Measurements from ENCODE around the gene ARHGEF10L.
A peak's percentile ranks its signal among the peaks of the same experiment; 100 is the strongest.
"Not testable (repeated sequence)": the region's sequence is repeated elsewhere in the genome, so short reads cannot be mapped to it uniquely, and the experiment has no call there.

The ARHGEF10L gene

GRCh38 chr1:17539477-17540254 is at the start of gene ARHGEF10L:
Gene ARHGEF10L (plus strand): TSS chr1:17539698. CDS start chr1:17580596, 40,898 bp downstream.
- DNase-seq, result no peak

DNA sequence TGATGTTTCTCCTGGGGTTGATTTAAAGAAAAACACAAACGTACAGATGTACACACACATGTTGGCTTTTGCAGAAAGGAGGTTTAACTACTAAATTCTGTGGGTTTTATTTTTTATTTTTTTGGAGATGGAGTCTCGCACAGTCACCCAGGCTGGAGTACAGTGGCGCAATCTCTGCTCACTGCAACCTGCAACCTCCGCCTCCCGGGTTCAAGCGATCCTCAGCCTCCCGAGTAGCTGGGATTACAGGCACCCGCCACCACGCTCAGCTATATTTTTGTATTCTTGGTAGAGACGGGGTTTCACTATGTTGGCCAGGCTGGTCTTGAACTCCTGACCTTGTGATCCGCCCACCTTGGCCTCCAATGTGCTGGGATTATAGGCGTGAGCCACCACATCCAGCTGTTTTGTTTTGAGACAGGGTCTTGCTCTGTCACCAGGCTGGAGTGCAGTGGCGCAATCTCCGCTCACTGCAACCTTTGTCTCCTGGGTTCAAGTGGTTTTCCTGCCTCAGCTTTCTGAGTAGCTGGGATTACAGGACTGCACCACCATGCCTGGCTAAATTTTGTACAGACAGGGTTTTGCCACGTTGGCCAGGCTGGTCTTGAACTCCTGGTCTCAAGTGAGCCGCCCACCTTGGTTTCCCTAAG is 49.6 kb upstream of the ARHGEF10L start:
- DNase-seq, result not testable (repeated sequence)

- not testable (repeated sequence) for DNase-seq
Observed at GRCh38 chr1:17490667-17491066, 48.8 kb upstream of the ARHGEF10L start.

DNA sequence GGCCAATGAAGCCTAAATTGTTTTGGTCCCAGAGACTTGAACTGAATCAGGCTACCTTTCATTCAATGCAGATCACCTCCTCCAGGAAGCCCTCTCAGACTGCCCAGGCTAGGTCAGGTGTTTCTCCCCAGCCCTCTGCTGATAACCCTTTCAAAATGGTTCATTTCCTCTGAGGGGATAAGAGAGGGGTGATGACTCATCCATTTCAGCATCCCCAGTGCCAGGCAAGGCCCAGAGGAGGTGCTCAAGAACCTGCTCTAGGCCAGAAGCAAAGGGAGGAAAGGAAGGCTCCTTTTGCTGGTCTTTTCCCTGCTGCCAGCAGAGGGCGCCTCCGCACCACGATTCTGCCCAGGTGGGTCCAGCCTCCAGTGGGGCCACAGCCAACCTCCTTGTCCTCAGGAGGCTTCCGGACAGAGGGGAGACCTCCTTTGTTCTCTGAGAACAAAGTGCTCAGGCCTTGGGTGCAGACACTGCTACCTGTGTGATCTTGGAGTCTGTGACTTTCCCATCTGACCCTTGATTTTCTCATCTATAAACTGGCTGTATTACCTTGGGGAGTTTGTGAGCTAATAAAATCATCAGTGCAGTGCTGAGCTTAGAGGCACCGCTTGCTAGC is 45.3 kb upstream of the ARHGEF10L start:
- peak; percentile 63 for DNase-seq

GRCh38 chr1:17496419-17496818 is 43.1 kb upstream of the ARHGEF10L start:
- DNase-seq, result no peak

DNA sequence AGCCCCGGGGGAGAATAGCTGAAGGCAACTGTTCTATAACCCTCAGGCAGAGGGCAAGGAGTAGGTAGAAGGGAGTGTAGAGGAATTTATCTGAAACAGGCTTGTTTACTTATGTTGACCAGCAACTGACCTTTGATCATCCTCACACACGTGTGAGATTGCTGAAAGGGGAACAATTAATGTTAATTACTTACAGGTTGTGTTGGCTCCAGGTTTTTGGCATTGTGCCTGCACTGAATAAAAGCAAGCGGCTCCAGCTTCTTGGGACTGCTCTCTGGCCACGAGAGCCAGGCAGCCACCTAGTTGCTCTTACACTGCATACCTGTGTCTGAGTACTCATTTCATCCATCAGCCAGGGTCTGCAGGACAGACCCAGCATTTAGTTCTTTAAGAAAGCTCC is 41.3 kb upstream of the ARHGEF10L start:
- DNase-seq, result no peak

GRCh38 chr1:17502326-17502778 is 37.1 kb upstream of the ARHGEF10L start:
- DNase-seq, result peak; percentile 26

DNA sequence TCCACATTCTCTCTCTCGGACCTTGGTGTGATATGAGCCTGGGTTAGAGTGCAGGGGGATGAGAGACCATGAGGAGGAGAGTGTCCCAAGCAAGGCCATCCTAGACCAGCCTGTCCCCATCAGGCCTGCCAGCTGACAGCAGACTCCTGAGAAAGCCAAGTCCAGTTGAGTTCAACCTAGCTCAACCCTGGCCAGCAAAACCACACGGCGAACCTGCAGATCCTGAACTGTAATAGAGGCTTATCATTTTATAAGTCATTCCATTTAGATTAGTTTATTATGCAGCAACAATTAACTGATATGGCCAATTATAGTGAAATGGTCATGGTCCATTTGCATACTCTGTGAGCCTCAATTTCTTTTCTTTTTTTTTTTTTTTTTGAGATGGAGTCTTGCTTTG is 36.4 kb upstream of the ARHGEF10L start:
- DNase-seq, result no peak

DNA sequence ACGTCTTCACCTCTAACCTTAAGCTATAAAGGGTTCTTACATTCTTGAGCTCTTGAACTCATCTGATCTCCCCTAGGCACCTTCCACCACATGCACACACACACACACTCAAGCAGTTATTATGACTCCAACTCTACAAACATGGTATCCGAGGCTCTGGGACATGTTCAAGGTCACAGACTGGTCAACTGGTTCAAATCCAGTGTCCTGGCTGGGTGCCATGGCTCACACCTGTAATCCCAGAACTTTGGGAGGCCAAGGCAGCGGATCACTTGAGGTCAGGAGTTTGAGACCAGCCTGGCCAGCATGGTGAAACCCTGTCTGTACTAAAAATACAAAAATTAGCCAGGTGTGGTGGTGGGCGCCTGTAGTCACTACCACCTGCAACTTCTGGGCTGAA is 32.3 kb upstream of the ARHGEF10L start:
- not testable (repeated sequence) for DNase-seq

- DNase-seq, result no peak
Observed at GRCh38 chr1:17507915-17508314, 31.6 kb upstream of the ARHGEF10L start.

DNA sequence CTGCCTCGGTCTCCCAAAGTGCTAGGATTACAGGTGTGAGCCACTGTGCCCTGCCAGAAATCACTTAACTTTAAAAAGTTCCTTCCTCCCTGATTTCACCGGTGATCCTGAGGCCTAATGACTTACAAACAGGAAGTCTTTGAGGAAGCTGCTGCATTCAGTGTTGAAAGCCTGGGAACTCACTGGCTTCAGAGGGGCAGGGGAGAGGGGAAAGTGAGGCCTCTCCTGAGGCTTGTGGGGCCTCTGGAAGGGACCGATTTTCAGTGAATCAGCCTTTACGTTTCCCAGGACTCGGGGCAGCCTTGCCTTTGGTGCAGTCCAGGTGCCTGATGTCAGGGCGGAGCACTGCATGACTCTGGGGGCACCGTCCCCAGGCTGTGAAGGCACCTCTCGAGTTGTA is 30.1 kb upstream of the ARHGEF10L start:
- DNase-seq, result no peak

DNA sequence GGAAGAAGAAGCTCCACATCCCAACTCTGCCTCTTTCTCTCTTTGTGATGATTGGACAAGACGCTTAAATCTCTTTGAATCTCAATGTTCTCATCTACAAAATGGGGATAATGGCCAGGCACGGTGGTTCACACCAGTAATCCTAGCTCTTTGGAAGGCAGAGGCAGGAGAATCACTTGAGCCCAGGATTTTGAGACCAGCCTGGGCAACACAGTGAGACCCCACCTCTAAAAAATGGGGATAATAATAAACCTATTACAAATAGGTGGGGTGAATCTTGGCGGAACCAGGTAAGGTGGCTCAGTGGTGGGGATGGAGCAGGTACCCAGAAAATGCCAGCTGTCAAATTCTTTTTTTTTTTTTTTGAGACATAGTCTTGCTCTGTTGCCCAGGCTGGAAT is 29.4 kb upstream of the ARHGEF10L start:
- no peak for DNase-seq

GRCh38 chr1:17511188-17511587 is 28.3 kb upstream of the ARHGEF10L start:
- no peak for DNase-seq

DNA sequence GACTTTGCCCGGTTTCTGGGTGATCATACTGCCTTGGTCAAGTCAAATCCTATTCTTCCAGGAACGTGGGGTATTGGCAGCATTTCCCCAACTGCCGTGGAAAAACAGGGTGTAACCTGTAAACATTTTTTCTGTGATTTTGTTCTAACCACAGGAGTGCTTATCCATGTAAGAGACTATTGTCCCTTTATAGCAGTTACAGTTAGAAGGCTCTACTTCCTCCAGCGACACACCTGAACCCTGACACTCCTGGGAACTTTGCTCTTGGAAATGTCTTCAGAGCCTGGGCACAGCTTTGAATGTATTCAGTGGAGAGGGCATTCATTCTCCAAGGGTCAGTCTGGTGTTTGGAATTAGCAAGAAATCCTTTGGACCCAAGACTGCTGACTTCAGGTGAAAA is 26.4 kb upstream of the ARHGEF10L start:
- DNase-seq, result no peak

DNA sequence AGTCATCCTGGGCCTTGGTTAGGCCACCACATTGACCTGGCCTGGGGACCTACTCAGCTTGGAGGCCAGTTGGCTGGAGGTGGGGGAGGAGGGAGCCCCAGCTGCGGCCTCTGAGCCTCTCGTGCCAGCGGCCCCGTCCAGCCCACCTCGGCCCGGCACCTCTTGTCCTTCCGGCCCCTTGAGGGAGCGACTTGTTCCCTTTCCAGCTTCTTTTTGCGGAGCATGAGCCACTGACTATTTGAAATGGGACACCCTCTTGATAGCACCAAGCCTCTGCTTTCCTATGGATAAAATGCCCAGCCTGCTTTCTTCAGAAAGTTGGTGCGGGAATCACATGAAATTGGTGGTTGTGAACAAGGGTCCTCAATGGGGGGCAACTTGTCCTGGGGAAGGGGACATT is 24.7 kb upstream of the ARHGEF10L start:
- no peak for DNase-seq

GRCh38 chr1:17515902-17516301 is 23.6 kb upstream of the ARHGEF10L start:
- no peak for DNase-seq

DNA sequence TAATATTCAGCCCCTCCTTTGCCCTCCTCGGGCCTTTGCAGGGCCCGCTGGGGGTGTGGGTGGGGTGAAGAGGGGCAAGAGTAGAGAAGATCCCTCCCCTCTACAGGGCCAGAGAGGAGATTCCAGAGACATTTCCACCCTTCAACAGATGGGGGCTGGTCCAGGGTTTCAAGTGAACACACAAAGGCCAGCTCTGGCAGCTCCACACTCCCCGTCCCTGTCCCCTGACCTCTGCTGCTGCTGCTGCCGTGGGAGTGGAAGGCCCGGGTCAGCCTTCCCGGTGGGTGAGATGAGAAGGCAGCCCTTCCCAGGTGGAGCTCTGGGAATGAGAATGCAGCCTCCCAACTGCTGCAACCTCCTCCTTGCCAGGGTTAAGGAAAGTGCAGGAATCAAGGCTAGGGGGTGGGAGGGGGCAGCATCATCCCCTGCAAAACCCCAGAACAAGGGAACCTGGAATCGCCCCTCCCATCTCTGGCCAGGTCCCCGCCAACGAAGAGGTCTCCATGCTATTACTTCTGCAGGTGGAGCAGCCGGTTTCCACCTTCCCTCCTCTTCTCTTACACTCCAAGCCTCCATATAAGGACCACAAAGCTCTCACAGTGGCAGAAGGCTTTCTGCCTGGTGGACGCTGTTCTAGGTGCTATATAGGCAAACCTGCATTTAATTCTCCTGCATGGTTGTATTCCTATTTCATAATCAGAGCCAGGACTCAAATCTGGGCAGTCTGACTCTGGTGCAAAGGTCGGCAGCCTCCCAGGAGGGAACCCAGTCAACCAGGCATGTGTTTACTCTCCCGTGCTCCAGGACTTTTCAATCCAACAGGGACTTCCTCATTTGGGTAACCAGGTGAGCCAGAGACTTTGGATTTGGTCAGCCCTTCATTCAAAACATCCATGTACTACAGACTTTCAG is 22.9 kb upstream of the ARHGEF10L start:
- no peak for DNase-seq

- DNase-seq, result no peak
Observed at GRCh38 chr1:17520041-17520440, 19.5 kb upstream of the ARHGEF10L start.

- DNase-seq, result no peak
Observed at GRCh38 chr1:17520473-17521319, 18.8 kb upstream of the ARHGEF10L start.

GRCh38 chr1:17521946-17522612 is 17.4 kb upstream of the ARHGEF10L start:
- no peak for DNase-seq

DNA sequence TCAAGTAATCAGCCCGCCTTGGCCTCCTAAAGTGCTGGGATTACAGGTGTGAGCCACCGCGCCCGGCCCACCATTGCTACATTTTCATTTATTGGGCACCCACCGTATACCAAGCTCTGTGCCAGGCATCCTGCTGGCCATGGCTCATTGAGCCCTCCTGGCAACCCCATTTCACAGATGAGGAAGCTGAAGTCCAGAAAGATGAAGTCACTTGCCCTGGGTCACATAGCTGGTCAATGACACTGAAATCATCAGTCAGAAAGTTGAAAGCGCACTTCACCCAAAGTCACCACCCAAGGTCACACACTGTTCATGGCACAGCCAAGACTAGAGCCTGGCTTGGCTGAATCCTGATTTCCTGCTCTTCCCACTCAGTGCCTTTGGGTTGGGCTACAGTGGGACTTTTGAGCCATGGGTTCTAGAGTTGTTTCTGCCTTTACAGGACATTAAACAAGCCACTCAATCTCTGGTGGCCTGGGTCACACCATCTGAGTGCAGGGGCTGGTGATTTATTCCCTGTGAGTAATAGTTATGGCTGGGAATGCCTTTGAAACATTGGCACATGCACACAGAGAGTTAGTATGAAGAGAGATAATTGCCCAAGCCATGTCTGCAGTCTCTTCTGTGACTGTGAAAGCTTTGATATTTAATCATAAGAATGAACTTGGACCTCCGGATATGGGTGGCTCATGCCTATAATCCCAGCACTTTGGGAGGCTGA is 16.0 kb upstream of the ARHGEF10L start:
- no peak for DNase-seq
